NCI-H1105 (cell line): ENCODE results near the gene DCDC2.
A peak's percentile ranks its signal among the peaks of the same experiment; 100 is the strongest.
"Not testable (repeated sequence)": the region's sequence is repeated elsewhere in the genome, so short reads cannot be mapped to it uniquely, and the experiment has no call there.

ENCODE experiments used
- DNase-seq: peaks from one replicate; lab custom pipeline; 2025; lab: John Stamatoyannopoulos, UW

DCDC2 gene

DNA sequence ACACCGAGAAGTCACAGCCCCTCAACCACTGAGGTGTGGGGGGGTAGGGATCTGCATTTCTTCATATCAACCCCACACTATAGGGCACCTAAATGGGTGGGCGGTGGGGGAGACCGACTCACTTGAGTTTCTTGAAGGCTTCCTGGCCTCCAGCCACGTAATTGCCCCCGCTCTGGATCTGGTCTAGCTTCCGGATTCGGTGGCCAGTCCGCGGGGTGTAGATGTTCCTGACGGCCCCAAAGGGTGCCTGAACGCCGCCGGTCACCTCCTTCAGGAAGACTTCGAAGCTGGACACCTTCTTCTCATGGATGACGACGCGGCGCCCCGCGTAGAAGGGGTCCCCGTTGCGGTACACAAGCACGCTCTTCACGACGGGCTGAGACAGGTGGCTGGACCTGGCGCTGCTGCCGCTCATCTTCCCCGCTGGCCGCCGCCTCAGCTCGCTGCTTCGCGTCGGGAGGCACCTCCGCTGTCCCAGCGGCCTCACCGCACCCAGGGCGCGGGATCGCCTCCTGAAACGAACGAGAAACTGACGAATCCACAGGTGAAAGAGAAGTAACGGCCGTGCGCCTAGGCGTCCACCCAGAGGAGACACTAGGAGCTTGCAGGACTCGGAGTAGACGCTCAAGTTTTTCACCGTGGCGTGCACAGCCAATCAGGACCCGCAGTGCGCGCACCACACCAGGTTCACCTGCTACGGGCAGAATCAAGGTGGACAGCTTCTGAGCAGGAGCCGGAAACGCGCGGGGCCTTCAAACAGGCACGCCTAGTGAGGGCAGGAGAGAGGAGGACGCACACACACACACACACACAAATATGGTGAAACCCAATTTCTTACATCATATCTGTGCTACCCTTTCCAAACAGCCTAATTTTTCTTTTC, at the start of gene DCDC2:
DCDC2 (minus strand) TSS at position 724 of the 883 bp plus-strand sequence; CDS start at position 415, 309 bp downstream.
- DNase-seq, result no peak

DNA sequence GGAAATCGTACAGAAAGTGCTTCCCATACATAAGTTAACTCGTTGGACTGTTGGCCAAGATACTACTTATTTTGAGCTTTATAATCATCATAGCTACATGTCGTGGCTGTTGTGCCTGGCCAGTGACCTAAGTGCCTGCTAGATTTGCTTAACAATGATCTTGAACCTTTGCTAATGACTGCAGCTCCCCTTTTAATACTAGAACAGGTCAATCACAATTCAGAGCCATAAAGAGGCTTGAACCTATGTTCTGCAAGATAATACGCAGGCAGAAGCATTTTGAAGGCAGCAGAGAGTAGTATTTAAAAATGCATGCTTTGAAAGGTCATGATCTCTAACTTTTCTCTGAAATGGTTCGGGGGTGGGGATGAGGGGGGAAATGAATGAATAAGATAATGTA, 47.4 kb upstream of the DCDC2 start:
- no peak for DNase-seq

DNA sequence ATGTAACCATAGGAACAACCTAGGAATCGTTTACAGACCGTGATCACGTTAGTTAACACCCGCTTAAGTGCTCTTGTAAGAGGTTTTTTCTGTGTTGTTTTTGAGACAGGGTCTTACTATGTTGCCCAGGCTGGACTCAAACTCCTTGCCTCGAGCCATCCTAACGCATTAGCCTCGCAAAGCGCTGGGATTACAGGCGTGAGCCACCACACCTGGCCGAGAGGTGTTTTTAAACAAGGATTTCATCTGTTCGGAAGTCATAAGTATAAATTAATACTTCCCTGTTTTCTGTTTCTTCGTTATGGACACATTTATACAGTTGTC, 45.6 kb upstream of the DCDC2 start:
- DNase-seq, result no peak

- peak; percentile 92 for DNase-seq
These were observed 45.0 kb upstream of the DCDC2 start, which contains the start of gene MRS2 for GRCh38 chr6:24402697-24403500. Gene MRS2, plus strand, starts transcription at chr6:24402936. Its CDS starts 111 bp downstream, at chr6:24403047.

DNA sequence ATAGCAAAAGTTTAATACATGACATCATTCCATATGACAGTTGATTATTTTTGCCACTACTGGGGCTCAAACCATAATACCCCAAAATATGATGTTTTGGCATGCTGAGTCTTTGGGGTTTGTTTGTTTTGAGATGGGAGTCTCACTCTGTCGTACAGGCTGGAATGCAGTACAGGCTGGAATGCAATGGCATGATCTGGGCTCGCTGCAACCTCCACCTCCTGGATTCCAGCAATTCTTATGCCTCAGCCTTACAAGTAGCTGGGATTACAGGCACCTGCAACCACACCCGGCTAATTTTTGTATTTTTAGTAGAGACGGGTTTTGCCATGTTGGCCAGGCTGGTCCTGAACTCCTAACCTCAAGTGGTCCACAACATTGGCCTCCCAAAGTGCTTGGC, 43.6 kb upstream of the DCDC2 start:
- DNase-seq, result no peak

DNA sequence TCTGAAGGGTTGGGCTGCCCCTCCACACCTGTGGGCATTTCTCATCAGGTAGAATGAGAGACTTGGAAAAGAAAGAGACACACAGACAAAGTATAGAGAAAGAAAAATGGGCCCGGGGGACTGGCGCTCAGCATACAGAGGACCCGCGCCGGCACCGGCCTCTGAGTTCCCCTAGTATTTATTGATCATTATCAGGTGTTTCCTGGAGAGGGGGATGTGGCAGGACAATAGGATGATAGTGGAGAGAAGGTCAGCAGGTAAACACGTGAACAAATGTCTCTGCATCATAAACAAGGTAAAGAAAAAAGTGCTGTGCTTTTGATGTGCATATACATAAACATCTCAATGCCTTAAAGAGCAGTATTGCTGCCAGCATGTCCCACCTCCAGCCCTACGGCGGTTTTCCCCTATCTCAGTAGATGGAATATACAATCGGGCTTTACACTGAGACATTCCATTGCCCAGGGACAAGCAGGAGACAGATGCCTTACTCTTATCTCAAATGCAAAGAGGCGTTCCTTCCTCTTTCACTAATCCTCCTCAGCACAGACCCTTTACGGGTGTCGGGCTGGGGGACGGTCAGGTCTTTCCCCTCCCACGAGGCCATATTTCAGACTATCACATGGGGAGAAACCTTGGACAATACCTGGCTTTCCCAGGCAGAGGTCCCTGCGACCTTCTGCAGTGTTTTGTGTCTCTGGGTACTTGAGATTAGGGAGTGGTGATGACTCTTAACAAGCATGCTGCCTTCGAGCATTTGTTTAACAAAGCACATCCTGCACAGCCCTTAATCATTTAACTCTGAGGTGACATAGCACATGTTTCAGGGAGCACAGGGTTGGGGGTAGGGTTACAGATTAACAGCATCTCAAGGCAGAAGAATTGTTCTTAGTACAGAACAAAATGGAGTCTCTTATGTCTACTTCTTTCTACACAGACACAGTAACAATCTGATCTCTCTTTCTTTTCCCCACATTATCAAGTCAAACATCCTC, 42.5 kb upstream of the DCDC2 start:
- not testable (repeated sequence) for DNase-seq

- DNase-seq, result no peak
These were observed 39.8 kb upstream of the DCDC2 start for GRCh38 chr6:24397631-24398030.

DNA sequence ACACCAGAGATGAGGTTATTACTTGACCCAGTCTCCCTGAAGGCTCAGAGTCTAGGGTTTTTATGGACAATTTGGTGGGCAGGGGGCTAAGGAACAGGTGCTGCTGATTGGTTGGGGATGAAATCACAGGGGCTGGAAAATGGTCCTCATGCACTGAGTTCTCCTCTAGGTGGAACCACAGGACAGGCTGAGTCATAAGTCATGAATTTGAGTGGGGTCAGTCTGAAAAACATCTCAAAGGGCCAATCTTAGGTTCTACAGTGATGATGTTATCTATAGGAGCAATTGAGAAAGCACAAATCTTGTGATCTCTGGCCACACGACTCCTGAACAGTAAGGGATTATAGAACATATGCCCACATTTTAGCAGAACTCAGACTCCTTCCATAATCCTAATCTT, 39.0 kb upstream of the DCDC2 start:
- no peak for DNase-seq

DNA sequence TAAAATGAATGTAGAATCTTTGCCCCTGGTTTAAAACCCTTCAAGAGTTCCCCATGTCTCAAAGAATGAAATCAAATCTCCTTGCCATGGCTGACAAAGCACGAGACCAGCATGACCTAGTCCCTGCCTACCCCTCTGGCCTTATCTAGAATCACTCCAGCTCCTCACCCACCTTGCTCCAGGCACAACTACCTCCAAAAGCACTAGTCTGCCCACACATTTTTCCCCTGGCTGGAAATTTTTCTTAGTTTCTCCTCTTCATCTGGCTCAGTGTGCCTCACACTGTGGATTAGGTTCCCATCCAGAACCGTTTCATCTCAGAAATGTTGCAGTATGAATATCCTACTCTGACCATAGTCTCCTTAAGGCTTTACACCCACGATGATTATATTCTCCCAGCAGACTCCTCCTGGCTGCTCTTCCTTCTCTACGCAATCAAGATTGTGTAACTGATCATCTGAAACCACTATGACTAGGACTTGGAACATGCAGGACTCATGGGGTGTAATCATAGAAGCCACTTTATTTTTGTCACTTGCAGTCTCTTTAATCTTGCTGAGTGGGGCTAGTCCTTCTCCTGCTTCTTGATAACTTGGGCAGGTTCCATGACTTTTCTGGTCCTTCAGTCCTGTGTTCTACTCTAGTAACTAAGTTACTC, 37.0 kb upstream of the DCDC2 start:
- no peak for DNase-seq

GRCh38 chr6:24394061-24394779, 36.4 kb upstream of the DCDC2 start:
- no peak for DNase-seq

DNA sequence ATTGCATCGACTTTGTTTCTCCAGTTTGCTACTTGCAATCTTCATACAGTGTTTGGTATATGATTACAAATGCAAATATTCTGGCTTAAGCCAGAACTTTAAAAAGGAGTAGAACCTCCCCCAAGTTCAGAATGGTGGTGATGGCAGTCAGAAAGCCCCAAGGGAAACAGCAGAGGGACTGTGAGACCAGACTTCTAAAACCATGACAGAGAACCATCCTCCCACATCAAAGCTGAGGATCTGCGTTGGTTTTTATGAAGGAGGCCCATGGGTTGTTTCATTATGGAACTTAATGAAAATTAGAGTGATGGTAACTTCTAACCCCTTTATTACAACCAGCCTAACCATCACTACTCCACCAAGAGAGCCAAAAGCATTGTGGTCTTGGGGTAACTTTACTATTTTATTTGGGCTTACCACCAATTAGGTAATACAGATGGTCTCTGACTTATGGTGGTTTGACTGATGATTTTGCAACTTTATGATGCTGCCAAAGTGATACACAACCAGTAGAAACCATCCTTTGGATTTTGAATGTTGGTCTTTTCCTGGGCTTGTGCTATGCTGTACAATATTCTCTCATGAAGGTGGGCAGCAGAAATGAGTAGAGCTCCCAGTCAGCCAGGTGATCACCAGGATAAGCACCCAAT, 34.0 kb upstream of the DCDC2 start:
- no peak for DNase-seq

DNA sequence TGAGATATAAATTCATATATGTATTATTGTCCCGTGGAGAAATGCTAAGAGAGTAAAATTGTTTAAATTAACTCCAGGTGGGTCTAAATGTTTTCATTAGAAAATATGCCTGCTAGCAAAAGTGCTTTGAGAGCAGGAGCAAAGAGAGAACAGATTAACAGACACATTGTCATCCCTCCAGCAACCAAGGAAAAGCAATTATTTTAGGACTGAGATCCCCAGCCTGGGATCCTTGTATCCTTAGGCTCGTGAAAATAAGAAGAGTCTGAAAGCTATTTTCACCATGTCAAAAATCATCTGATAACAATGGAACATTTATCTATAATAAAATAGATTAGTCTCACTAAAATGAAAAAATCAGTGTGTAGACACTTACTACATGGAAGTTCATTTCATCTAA, 33.3 kb upstream of the DCDC2 start:
- no peak for DNase-seq

DNA sequence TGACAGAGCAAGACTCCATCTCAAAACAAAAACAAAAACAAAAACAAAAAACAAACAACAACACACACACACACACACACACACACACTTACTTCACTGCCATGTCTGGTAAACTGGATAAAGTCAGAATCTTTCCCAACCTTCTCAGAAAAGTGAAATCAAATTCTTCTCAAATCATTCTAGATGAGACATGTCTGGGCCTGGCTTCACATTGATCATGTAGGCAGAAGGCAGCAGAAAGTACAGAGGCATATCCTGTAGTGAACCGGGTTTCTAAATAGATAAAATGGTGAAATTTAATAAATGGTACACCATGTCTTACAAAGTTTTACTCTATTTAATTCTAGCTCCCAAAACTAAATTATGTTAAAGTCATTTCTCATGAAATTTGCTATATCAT, 30.0 kb upstream of the DCDC2 start:
- DNase-seq, result no peak

- no peak for DNase-seq
These were observed 27.8 kb upstream of the DCDC2 start for GRCh38 chr6:24385536-24386269.

- not testable (repeated sequence) for DNase-seq
These were observed 26.7 kb upstream of the DCDC2 start for GRCh38 chr6:24384369-24385130.

DNA sequence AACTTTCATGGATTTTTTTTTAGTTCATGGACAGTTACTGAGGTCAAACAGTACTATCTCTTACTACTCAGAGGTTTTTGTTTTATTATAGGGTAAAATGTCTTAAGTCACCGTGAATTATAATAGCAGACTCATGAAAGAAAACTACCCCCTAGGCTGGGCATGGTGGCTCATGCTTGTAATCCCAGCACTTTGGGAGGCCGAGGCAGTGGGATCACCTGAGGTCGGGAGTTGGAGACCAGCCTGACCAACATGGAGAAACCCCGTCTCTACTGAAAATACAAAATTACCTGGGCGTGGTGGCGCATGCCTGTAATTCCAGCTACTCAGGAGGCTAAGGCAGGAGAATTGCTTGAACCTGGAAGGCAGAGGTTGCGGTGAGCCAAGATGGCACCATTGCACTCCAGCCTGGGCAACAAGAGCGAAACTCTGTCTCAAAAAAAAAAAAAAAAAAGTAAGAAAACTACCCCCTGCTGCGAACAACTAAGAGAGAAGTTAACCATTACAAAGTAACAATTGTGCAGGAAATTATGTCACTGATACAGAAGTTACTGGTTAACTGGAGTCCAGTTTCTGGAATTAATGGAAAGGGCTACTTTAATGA, 25.1 kb upstream of the DCDC2 start:
- not testable (repeated sequence) for DNase-seq

GRCh38 chr6:24382220-24382540, 24.3 kb upstream of the DCDC2 start:
- no peak for DNase-seq

DNA sequence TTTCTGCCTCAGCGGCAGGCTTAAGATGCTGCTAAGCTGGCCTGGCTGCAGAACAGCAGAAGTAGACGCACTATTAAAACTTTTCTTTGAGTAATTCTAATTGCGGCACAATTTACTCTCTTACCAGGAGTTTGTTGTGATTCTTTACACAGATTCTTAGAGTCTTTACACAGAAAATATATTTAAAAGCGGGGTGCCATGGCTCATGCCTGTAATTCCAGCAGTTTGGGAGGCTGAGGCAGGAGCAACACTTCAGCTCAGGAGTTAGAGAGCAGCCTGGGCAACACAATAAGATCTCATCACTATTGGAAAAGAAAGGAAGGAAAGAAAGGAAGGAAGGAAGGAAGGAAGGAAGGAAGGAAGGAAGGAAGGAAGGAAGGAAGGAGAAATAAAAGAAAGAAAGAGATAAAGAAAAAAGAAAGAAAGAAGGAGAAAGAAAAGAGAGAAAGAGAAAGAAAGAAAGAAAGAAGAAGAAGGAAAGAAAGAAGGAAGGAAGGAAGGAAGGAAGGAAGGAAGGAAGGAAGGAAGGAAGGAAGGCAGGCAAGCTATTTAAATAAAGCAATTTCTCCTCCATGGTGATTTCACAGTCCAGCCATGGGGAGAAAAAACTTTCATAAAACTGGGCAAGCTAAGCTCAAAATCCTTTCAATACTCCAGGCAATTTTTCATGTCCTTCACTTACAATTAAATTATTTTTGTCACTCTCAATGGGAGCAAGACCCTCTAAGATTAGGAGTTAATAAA, 23.8 kb upstream of the DCDC2 start:
- DNase-seq, result no peak
